ENCODE results near the gene HOXA1.

HOXA1 gene

GRCh38 chr7:27143023-27143949 is 47.5 kb upstream of the HOXA1 start, which contains the start of gene HOXA5:
HOXA5 (minus strand) TSS chr7:27143681; CDS start chr7:27143607, 74 bp downstream.
- peak within 1 kb of the TSS; percentile 98 to 100 (median 99) for H3K27ac Mint-ChIP-seq
- peaks cover 85% of the 10 kb centered on the region for H3K36me3 Mint-ChIP-seq (ENCODE audit: low read depth)
- peaks cover 10% of the 10 kb centered on the region for H3K27me3 Mint-ChIP-seq (ENCODE audit: low read depth)
- peaks cover 82% of the 10 kb centered on the region for H3K4me1 Mint-ChIP-seq
- TF ChIP-seq CTCF (IDR thresholded peaks at IDR 0.05; ENCODE audit: unreplicated experiment in 3 of 3): peak; percentile 82 to 97 (median 94)
- peak within 1 kb of the TSS; percentile 95 to 98 (median 96) for H3K4me3 Mint-ChIP-seq
- H3K9me3 Mint-ChIP-seq: no peaks in the 10 kb centered on the region

DNA sequence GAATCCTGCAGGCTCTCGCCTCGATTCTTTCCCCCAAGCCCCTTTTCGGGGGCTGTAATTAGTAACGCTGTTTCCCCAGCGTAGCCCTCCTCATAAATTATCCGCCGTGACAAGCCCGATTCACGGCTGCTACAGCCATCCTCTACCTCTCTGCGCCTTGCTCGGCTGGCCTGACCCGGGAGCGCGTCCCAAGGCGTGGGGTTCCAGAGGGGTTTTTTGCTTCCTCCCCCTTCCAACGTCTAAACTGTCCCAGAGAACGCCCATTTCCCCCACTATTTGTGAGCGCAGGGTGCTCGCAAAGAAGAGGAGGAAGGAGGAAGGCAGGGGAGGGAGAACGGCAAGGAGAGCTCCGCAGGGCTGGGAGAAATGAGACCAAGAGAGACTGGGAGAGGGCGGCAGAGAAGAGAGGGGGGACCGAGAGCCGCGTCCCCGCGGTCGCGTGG is 46.8 kb upstream of the HOXA1 start:
- Mint-ChIP-seq H3K4me1 (peaks cover 85% of the 10 kb centered on the region), H3K27me3 (ENCODE audit: low read depth) (peaks cover 10% of the 10 kb centered on the region), H3K4me3 (peak overlapping the region; percentile 95 to 98 (median 96)), H3K27ac (peak overlapping the region; percentile 98 to 100 (median 99)), H3K9me3 (no peaks in the 10 kb centered on the region), H3K36me3 (ENCODE audit: low read depth) (peaks cover 86% of the 10 kb centered on the region)
- TF ChIP-seq CTCF (IDR thresholded peaks at IDR 0.05; ENCODE audit: unreplicated experiment in 3 of 3): no peak

DNA sequence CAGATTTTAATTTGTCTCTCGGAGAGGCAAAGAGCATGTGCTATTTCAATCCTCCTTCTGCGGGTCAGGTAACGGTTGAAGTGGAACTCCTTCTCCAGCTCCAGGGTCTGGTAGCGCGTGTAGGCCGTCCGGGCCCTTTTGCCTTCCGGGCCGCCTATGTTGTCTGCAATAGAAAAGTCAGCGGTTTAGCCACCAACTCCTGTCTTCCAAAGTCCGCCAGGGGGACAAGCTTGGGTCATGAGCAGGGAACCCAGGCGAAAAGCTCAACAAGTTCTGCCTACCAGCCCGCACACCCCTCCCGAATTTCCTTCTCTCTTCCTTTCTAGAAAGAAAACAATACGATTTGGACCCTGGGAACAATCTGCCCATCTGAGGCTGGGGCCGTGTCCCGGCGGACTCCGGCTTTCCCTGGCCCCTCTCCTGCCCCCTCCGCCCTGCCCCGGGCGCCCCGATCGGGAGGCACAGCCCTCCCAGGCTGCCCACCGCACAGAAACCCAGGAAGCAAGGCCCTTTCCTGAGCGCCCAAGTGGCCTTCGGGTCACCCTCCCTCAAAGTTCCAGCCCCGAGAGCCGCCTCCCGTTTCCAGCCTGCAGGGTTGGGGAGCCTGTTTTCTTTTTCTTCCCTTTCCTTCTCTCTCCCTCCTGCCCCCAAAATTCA is 46.3 kb upstream of the HOXA1 start:
- H3K27me3 Mint-ChIP-seq (ENCODE audit: low read depth): peaks cover 10% of the 10 kb centered on the region
- H3K4me1 Mint-ChIP-seq: peaks cover 86% of the 10 kb centered on the region
- no peaks in the 10 kb centered on the region for H3K9me3 Mint-ChIP-seq
- peak in 1 of 3 experiments; percentile 29 for TF ChIP-seq CTCF (IDR thresholded peaks at IDR 0.05; ENCODE audit: unreplicated experiment in 3 of 3)
- peaks cover 83% of the 10 kb centered on the region for H3K36me3 Mint-ChIP-seq (ENCODE audit: low read depth)
- peak overlapping the region; percentile 98 to 100 (median 99) for H3K27ac Mint-ChIP-seq
- H3K4me3 Mint-ChIP-seq: peak overlapping the region; percentile 95 to 98 (median 96)

GRCh38 chr7:27141137-27141922 is 45.5 kb upstream of the HOXA1 start:
- Mint-ChIP-seq H3K9me3 (no peaks in the 10 kb centered on the region), H3K27ac (peak overlapping the region; percentile 98 to 100 (median 99)), H3K4me3 (peak overlapping the region; percentile 95 to 98 (median 96)), H3K4me1 (peaks cover 85% of the 10 kb centered on the region), H3K36me3 (ENCODE audit: low read depth) (peaks cover 76% of the 10 kb centered on the region), H3K27me3 (ENCODE audit: low read depth) (peaks cover 10% of the 10 kb centered on the region)
- TF ChIP-seq CTCF (IDR thresholded peaks at IDR 0.05; ENCODE audit: unreplicated experiment in 3 of 3): no peak

DNA sequence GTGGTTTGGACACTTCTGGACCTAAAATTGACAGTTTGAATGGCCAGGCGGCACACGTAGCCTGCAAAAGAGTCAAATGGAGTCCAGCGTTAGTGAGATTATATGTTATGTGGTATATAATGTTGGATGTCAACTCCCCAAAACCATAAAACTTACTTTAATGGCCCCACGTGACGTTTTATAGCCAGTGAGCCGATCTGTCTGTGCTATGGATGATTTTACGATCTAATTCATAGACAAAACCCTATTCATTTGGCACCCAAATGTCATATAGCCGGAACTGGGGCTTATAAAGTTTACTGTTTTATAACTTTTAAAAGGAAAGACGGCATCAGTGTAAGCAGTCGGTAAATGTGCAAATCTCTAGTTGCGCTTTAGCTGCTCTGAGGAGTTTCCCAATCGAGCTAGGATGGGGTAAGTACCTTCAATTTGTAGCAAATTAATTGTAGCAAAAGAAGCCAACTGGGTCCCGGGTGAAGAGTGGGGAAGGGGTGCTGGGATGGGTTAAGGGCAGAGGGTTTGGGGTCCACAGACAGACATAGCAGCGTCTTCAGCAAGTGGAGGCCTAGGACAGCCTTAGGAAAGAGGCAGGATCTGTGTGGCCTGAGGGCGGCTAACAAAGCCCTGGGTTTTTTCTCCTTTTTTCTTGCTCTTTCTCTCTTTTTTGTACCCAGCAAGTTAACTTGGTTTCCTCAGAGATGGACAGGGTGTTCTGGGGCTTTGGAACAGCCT is 44.5 kb upstream of the HOXA1 start:
- H3K27ac Mint-ChIP-seq: peak overlapping the region; percentile 98 to 100 (median 99)

More for the DNA sequence above, 44.5 kb upstream of the HOXA1 start:
- Mint-ChIP-seq H3K36me3 (ENCODE audit: low read depth) (peaks cover 68% of the 10 kb centered on the region), H3K4me1 (peaks cover 85% of the 10 kb centered on the region), H3K27me3 (ENCODE audit: low read depth) (peaks cover 10% of the 10 kb centered on the region), H3K4me3 (peak overlapping the region; percentile 95 to 98 (median 96)), H3K9me3 (no peaks in the 10 kb centered on the region)
- no peak for TF ChIP-seq CTCF (IDR thresholded peaks at IDR 0.05; ENCODE audit: unreplicated experiment in 3 of 3)

All from nephron (organoid).